Panc1 (cell line): ENCODE measurements around the gene NID2.

Experiments used
- CTCF ChIP-seq: fragments of 450-650 bp; IDR thresholded peaks from 2 replicates; pipeline ENCODE4 v1.5.1; 2017; ENCODE audit warnings: mild to moderate bottlenecking
- POLR2AphosphoS5 ChIP-seq: IDR thresholded peaks from 2 replicates; pipeline ENCODE4 v1.6.1; 2012; ENCODE audit warnings: mild to moderate bottlenecking, low read depth, low read length, moderate library complexity
- TCF7L2 ChIP-seq: IDR thresholded peaks from 2 replicates; pipeline ENCODE4 v1.6.1; 2011; ENCODE audit warnings: mild to moderate bottlenecking, low read depth, low read length, inconsistent platforms
- TF ChIP-seq, protein P1 (sequence below), 2 experiments: IDR thresholded peaks; 2 replicates each; pipeline ENCODE4 v1.6.1; 2011 to 2012; ENCODE audit warnings: low read depth in 2 of 2, control low read depth in 1 of 2, low read length in 1 of 2, mild to moderate bottlenecking in 1 of 2, moderate library complexity in 1 of 2; ENCODE audit not compliant: insufficient read depth in 1 of 2

DNA sequence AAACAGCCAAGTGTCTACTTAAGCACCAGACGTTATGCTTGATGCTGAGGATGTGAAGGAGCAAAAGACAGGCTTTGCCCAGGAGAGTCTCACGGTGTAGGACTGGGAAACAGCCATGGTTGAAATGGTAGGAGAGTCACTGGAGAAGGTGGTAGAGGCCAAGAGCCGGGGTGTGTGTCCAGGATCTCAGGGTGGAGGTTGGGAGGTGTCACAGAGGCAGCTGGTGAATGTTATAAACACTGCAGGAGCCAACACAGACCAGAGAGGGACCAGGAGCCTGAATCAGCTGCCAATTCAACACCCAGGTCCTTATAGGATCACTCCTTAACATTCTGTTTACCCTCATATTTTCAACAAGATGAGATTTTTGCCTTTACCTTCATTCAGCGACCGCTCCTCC is 7.5 kb downstream of the NID2 start:
- TF ChIP-seq CTCF = no peak
- no peak for TF ChIP-seq TCF7L2
- TF ChIP-seq, protein P1, sequence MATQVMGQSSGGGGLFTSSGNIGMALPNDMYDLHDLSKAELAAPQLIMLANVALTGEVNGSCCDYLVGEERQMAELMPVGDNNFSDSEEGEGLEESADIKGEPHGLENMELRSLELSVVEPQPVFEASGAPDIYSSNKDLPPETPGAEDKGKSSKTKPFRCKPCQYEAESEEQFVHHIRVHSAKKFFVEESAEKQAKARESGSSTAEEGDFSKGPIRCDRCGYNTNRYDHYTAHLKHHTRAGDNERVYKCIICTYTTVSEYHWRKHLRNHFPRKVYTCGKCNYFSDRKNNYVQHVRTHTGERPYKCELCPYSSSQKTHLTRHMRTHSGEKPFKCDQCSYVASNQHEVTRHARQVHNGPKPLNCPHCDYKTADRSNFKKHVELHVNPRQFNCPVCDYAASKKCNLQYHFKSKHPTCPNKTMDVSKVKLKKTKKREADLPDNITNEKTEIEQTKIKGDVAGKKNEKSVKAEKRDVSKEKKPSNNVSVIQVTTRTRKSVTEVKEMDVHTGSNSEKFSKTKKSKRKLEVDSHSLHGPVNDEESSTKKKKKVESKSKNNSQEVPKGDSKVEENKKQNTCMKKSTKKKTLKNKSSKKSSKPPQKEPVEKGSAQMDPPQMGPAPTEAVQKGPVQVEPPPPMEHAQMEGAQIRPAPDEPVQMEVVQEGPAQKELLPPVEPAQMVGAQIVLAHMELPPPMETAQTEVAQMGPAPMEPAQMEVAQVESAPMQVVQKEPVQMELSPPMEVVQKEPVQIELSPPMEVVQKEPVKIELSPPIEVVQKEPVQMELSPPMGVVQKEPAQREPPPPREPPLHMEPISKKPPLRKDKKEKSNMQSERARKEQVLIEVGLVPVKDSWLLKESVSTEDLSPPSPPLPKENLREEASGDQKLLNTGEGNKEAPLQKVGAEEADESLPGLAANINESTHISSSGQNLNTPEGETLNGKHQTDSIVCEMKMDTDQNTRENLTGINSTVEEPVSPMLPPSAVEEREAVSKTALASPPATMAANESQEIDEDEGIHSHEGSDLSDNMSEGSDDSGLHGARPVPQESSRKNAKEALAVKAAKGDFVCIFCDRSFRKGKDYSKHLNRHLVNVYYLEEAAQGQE (IDR thresholded peaks at IDR 0.05; ENCODE audit: insufficient read depth in 1 of 2, low read depth in 2 of 2, low read length in 1 of 2) = no peak
- TF ChIP-seq POLR2AphosphoS5 = no peak
